ENCODE measurements around the gene LSM2. TPM values are rescaled to one million over a fixed set of nuclear protein-coding genes. Genes with fewer than 3 reads are reported as not detected.

LSM2 gene
- total and polyA plus RNA-seq, 9 of the 15 experiments (the other 6 are each of a cell fraction or from before 2014, with no cell fraction given), result 154 to 407 (median 223) TPM

DNA sequence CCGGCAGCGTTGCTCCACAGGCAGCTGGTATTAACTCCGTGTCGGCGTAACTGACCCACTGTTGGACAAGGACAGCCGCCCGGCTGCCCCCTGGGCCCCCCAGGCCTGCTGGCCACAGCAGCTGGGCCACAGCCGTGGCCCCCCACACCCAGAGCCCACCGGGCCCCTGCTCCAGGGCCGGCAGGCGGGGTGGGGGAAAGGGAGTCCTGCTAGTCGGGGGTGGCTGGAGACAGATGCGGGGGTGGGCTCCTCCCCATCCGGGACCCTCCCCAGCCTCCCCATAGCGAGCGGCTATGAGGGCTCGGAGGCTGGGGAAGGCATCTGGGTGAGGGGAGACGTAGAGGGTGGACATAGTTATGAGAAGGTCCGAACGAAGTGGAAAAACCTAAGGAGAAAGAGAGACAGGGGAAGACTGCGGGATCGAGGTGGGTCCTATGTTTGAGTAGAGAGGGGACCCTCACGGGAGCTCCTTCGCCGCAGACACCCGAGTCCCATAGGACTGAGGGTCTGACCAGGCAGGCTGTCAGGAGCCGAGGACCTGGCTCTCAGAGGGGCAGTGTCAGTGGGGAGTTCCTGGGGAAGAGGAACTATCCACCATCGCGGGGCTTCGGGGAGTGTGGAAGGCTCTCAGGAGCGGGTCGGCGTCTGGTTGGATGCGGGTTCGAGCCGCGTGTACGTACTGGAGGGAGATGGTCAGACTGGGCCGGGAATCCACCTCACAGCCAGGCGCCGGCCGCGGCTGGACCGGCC, 11.7 kb downstream of the LSM2 start (continued):
- peak; percentile 42 for TF ChIP-seq PHF20 (IDR thresholded peaks at IDR 0.05; ENCODE audit: partially characterized antibody)
- no peak for TF ChIP-seq CUX1 (CRISPR knock-in tag; IDR thresholded peaks at IDR 0.05)
- no peak for TF ChIP-seq THAP7 (CRISPR knock-in tag; IDR thresholded peaks at IDR 0.05)
- no peak for TF ChIP-seq CEBPG (CRISPR knock-in tag; IDR thresholded peaks at IDR 0.05)
- TF ChIP-seq CEBPG (tag; conservative IDR thresholded peaks at IDR 0.05 in 1 of 2, IDR thresholded peaks at IDR 0.05 in 1 of 2), result no peak
- no peak for TF ChIP-seq CBFA2T3 (IDR thresholded peaks at IDR 0.05)
- no peak for TF ChIP-seq SETDB1 (IDR thresholded peaks at IDR 0.05; ENCODE audit: low read length)
- no peak for TF ChIP-seq ETV1 (tag; conservative IDR thresholded peaks at IDR 0.05; ENCODE audit: low read depth)
- TF ChIP-seq ZNF239 (CRISPR knock-in tag; IDR thresholded peaks at IDR 0.05), result no peak
- no peak for TF ChIP-seq PRMT5 (CRISPR knock-in tag; IDR thresholded peaks at IDR 0.05)
- peak; percentile 55; the same call in 1 of the 2 replicates for TF ChIP-seq ZNF12 (CRISPR knock-in tag; IDR thresholded peaks at IDR 0.05)
- TF ChIP-seq EHMT2 (IDR thresholded peaks at IDR 0.05), result no peak
- TF ChIP-seq ZNF707 (CRISPR knock-in tag; conservative IDR thresholded peaks at IDR 0.05), result no peak
- peak; percentile 38; the same call in 1 of the 2 replicates for TF ChIP-seq ZNF212 (CRISPR knock-in tag; IDR thresholded peaks at IDR 0.05)
- TF ChIP-seq TCF3 (CRISPR knock-in tag; IDR thresholded peaks at IDR 0.05), result no peak
- no peak for TF ChIP-seq NELFE (IDR thresholded peaks at IDR 0.05; ENCODE audit: insufficient read depth, insufficient read length)
- TF ChIP-seq NFRKB (IDR thresholded peaks at IDR 0.05; ENCODE audit: low read depth), result peak; percentile 80
- TF ChIP-seq GABPB1 (CRISPR knock-in tag; IDR thresholded peaks at IDR 0.05), result peak; percentile 22; the same call in 1 of the 2 replicates
- TF ChIP-seq ZBTB7A (IDR thresholded peaks at IDR 0.05; ENCODE audit: borderline replicate concordance, control insufficient read depth, low read depth, low read length), result peak; percentile 96; the same call in 1 of the 2 replicates
- TF ChIP-seq, protein P1, sequence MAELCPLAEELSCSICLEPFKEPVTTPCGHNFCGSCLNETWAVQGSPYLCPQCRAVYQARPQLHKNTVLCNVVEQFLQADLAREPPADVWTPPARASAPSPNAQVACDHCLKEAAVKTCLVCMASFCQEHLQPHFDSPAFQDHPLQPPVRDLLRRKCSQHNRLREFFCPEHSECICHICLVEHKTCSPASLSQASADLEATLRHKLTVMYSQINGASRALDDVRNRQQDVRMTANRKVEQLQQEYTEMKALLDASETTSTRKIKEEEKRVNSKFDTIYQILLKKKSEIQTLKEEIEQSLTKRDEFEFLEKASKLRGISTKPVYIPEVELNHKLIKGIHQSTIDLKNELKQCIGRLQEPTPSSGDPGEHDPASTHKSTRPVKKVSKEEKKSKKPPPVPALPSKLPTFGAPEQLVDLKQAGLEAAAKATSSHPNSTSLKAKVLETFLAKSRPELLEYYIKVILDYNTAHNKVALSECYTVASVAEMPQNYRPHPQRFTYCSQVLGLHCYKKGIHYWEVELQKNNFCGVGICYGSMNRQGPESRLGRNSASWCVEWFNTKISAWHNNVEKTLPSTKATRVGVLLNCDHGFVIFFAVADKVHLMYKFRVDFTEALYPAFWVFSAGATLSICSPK (IDR thresholded peaks at IDR 0.05; ENCODE audit: borderline replicate concordance), result peak; percentile 76; the same call in 1 of the 2 replicates
- peak; percentile 69 for TF ChIP-seq MIER1 (IDR thresholded peaks at IDR 0.05; ENCODE audit: low read depth)
